Fibroblast of skin of abdomen (primary cell): ENCODE measurements around the gene RIBC1.
"Not testable (repeated sequence)": the region's sequence is repeated elsewhere in the genome, so short reads cannot be mapped to it uniquely, and the experiment has no call there.

Experiments
- DNase-seq: peaks from one replicate; pipeline ENCODE4 v3.0.0-alpha.2; 2013

Gene RIBC1

DNA sequence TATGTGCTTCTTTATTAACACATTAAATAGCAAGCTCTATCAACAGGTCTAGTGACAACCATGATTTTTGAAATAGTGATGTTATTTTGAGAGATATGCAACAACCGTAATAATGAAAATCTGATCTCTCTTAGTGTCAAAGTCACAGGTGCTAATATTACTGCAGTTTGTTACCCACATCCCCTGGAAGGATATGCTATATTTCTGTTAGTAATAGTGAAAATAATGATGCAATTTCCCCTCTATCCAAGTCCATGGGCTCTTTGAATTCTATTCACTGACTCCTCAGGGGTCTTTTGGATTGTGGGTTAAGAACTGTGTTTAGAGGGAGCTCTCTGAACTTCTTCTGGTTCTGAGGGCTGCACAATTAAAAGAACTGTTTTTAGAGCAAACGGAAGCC, 14.5 kb downstream of the RIBC1 start:
- DNase-seq = no peak

DNA sequence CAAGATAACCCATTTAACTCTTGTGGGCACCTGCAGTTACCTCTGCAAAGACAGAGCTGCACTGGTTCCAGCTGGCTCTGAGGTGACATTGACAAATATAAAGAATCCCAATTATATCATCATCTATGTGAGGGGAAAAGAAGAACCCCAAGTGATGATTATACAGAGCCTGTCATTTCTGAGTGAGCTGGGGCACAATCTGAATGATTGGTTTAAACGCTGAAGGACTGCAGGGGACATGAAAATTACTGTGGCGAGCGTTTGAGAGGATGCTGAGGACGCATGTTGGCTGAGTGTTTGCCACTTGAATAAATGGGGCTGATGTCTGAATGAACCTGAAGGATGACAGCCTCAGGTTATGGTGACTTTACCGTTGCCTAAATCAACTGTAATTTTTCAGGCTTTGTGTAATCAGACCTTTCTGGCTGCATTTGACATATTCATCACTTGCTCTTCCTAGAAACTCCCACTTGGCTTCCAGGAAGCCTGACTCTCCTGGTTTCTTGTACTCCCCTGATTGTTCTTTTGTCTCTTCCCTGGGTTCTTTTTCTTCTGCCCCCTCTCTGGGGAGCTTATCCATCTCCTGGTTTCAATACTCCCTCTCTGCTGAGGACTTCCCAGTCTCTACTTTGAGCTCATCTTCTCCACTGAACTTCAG, 15.6 kb downstream of the RIBC1 start:
- no peak for DNase-seq

DNA sequence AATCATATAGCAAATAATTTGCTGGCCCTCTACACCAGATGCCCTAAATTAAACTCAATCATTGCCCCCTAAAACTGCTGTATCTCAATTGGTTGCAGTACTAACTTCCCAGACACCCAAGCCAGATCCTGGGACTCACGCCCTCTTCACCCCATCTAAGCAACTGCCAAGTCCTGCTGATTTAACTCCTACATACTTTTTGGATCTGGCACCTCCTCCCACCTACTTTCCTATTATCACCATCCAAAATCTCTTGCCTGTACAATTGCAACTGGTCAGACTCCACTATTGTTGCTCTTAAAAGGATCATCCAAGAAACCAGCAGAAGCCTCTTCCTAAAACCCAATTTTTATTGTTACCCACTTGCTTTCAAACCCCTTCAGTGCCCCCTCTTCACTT, 16.2 kb downstream of the RIBC1 start:
- no peak for DNase-seq

DNA sequence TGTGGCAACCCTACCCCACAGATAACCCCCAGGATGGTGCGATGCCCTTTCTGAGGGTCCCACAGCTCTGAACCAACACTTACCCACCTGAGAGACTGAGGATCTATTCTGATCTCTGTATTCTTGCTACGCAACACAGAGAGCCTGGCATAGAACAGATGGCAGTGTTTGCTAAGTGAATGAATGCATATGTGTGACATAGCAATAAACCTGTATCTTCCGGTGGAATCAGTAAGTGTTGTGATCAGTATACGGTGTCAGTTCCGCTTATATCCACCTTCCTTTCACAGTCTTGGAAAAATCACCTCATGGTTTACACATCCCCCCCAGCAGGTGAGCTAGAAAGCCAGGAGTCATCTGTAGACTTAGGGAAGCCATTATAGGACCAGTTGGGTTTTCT, 17.4 kb downstream of the RIBC1 start:
- DNase-seq = no peak

DNA sequence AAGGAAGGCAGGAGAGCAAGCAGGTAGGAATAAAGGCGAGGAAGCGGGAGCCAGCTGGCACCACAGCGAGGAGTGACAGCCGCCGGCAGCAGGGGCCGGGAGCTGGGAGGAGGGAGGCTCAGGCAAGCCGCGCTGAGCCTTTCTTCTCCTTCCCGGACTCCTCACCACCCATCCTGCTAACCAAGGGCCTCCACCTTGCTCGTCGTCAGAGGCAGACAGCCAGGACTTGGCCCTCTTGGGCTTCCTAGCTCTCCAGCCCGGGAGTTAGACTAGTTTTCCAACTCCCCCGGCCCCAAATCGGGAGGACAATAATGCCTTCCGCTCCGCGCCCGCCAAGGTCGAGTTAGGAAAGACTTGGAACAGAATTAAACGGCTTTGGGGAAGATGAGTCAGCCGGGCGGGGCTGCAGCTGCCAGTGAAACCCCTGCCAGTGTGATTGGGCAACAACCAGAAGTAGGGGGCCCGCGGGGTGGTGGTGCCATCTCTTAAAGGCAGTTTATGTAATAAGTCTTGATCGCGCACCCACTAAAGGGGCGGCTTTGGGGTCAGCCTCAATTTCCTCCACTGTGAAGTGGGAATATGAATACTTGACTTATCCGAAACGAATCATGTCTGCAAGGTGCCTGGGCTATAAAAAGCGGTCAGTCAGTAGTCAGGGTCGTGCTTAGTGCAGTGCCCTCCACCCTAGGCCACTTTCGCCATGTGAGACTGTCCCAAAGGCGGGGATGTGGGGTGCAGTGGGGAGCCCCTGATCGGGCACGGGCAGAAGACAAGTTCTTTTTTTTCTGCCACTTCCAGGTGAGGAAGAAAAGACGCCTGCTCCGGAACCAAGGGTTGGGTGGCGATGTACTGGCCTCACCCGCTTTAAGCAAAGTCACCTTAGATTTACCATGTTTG, 18.2 kb downstream of the RIBC1 start:
- peak; percentile 30 for DNase-seq

DNA sequence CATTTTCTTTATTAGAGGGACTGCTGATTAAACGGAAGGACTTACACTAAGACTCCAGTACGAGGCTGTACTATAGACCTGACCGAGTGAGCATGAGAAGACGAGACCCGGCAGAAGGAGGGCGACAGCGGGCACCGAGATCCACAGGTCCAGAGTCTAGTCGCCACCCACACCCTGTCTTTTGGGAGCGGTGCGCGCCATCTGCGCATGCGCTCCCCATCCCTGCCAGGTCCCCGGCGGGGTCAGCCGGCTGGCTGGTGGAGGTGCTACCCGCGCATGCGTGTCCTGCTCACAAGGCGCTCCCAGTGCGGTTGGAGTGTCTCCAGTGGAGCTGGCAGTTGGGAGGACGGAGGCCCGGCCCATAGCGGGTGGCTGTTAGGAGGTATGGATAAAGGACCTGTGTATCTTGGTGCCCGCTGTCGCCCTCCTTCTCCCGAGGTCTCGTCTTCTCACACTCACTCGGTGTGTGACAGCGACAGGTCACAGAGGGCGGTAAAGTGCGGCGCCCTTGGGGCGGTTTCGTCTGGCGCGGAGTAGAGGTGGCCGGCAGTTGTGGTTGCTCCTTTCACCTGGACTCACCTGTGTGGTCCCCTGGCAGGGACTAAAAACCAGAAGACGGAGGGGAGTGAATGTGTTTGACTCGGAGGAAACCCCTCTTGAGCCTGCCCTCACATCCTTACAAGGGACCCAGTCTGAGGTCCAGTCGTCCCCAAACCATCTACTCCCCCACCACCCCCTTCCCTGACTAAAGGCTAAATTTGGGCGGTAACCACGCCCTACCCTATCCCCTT, 19.1 kb downstream of the RIBC1 start:
- DNase-seq = peak; percentile 65

DNA sequence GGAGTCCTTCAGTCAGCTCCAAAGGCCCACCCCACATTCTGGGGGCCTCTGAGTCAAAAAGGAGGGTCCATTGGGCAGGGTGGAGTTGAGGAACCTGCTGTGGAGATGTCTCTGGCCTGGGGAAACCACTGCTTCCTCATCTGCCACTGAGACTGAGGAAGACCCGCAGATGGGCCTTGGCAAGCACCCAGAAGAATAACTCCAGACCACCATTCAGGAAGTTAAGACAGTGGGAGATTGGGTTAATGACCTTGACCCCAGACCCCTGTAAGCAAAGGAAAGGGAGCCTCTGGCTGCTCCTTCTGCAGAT, 19.6 kb downstream of the RIBC1 start:
- DNase-seq = no peak

DNA sequence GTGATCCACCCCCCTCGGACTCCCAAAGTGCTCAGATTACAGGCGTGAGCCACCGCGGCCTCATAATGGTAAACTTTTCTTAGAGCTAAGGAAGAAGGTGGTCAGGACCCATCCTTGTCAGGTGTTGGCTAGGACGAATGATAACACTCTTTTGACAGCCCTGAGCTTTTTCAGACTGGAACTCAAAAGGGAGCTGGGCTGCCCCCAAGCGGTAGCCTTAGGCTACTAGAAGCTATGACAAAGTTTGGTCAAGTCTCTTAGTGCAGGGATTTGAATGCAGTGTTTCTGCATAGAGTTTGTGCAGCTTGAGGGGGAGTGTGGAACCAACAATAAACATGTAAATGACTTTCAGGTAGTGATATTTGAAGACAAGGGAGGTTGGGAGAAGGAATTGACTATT, 23.3 kb downstream of the RIBC1 start:
- no peak for DNase-seq

DNA sequence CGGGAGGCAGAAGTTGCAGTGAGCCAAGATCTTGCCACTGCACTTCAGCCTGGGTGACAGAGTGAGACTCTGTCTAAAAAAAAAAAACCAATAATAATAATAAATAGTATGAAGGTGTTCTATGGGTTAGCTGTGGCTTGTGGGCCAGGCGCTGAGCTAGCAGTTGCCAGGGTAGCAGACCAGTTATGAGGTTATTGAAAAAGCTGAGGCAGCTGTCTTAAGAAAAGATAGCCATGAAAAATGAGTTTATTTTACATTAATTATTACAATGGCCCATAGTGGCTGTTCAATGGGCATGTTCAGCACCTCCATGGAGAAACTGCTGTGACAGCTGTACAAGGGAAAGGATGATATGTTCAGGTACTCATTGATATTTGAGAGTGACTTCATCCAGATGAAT, 24.8 kb downstream of the RIBC1 start:
- no peak for DNase-seq

DNA sequence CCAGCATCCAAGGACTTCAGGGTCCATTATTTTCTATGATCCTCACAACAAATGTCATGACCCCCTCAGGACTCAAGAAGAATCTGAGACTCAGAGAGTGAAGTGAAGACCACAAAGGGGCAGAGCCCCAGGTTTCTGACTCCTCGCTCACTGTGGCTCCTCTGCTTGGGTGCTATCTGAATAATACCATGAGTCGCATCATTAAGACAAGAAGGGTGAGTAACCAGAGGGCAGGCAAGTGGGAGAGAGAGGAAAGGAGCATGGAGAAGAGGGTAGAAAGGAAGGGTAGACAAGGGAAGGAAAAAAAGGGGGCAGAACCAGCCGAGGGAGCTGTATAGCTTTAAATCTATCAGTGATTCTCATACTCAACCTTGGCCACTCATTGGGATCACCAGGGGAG, 27.0 kb downstream of the RIBC1 start:
- DNase-seq = no peak

DNA sequence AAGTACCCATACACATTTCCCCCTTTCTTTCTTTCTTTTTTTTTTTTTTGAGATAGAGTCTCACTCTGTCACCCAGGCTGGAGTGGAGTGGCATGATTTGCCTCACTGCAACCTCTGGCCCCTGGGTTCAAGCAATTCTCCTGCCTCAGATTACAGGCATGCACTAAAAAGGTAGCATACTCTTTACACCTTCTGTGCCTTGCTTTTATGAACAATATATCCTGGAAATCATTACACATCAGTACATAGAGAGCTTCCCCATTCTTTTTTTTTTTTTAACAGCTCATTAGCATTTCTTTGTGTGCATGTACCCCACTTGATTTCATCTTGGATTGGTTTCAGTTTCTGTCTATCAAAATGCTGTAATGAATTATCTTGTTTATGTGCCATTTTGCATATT, 30.1 kb downstream of the RIBC1 start:
- no peak for DNase-seq

DNA sequence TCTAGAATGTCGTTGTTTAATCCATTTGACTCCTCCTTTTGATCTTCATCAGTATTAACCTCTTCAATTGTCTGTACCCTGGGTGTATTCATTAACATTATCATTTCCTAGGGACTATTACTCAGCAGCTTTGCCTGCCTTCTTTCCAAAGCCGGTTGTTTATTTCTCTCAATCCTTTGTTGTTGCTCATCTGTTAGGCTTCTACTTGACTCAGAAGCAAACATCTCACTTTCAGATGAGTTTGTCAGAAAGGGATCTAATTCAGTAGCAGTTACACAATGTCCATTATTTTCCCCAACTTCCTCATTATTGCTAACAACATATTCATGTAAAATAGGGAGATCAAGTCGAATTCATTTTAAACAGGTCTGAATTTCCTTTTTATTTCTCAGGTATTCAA, 33.6 kb downstream of the RIBC1 start:
- DNase-seq = peak; percentile 17

DNA sequence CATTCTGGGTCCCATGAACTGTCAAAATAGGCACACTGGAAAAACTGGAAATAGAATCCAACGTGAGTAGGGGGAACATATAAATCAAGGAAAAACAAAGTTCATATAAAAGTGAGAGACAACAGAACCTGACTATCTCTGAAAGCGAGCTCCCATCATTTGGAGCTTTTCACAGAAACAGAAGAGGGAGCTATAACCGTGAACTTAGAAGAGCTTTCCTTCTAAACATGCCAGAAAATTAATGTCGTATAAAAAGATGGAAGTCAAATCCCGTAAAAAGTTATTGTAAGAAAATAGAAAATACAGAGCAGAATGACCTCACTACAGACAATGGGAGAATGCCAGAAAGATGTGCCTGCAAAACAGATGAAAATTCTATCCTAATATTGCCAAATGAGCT, 35.4 kb downstream of the RIBC1 start:
- no peak for DNase-seq

DNA sequence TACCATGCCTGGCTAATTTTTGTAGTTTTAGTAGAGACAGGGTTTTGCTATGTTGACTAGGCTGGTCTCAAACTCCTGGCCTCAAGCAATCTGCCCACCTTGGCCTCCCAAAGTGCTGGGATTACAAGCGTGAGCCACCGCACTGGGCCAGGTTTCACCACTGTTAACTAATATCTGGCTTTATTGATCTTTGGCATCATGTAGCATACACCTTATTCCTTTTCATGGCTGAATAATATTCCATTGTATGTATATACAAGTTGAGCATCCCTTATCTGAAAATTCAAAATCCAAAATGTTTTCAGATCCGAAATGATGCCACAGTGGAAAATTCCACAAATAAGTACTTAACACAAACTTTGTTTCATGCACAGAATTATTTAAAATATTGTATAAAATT, 46.0 kb downstream of the RIBC1 start:
- not testable (repeated sequence) for DNase-seq

DNA sequence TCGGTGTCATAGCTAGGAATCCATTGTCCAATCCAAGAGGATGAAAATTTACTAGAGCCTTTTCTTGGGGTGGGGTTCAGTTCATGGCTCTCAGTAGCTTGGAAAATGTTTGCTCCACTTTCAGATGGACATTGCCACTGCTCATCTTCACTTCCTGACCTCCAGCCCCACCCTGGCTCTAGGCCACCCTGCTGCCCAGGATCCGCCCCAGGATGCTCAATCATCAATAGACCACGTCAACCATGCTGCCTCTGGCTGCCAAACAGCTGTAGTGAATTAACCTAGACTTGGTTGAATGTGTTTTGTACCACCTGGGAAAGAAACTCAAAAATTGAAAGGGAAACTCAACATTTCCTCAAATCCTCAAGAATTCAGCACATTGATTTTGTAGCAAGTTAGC, 48.7 kb downstream of the RIBC1 start:
- DNase-seq = no peak

DNA sequence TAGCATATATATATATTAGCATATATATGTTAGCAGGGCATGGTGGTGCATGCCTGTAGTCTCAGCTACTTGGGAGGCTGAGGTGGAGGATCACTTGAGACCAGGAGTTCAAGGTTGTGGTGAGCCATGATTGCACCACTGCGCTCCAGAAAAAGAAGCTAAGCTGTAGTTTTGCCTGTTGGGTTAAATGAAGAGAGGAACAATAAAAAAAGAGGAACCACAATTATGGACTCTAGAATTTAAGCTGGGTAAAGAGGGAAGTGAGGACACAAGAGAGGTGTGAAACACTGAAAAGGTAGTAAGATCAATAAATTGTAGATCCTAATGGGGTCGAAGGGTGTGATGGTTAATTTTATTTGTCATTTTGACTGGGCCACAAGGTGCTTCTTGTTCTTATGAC, 52.0 kb downstream of the RIBC1 start:
- no peak for DNase-seq

DNA sequence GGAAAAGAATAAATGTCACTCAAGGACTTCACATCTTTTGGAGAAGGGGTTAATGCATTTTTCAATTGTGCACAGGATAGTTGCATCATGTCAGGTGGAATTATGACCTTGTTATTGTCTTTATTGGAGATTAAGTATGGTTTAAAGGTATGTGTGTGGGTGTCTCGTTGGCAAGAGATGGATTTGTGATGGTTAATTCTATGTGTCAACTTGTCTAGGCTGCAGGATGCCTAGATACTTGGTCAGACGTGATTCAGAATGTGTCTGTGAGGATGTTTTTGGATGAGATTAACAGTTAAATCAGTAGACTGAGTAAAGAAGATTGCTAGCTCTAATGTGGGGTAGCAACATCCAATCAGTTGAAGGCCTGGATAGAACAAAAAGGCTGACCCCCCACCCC, 53.7 kb downstream of the RIBC1 start:
- DNase-seq = peak; percentile 56

DNA sequence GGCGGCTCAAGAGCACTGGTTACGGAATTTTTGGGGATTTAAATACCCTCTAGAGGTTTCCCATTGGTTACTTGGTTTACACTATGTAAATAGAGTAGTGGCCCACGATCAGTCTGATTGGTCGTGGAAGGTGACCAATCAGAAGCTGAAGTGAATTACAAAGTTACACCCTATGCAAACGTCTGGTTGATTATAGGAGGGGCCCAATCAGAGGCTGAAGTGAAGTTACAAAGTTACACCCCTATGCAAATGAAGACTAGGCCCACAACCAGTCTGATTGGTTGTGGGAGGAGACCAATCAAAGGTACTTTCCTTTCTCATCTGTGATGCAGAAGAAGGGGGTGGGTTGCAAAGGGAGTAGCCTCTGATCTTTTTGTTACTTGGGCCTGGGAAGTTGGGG, 56.6 kb downstream of the RIBC1 start:
- DNase-seq = no peak
